Activated naive CD8-positive, alpha-beta T cell treated with anti-CD3 and anti-CD28 coated beads, Interleukin-2, amount 50 U/mL, for 16 hours (primary cell): ENCODE measurements around the gene STPG4.
"Not testable (repeated sequence)": the region's sequence is repeated elsewhere in the genome, so short reads cannot be mapped to it uniquely, and the experiment has no call there.

Experiments
- DNase-seq: peaks from one replicate; pipeline ENCODE4 v3.0.0-alpha.2; 2020; ENCODE audit warnings: low read depth, low spot score

STPG4 gene

GRCh38 chr2:47128705-47129104, 26.4 kb downstream of the STPG4 start:
- no peak for DNase-seq

- DNase-seq = no peak
These were observed 27.1 kb downstream of the STPG4 start for GRCh38 chr2:47127862-47128543.

- DNase-seq = no peak
These were observed 28.3 kb downstream of the STPG4 start for GRCh38 chr2:47126783-47127182.

GRCh38 chr2:47124740-47125139, 30.4 kb downstream of the STPG4 start:
- DNase-seq = not testable (repeated sequence)

GRCh38 chr2:47120424-47120823, 34.7 kb downstream of the STPG4 start:
- not testable (repeated sequence) for DNase-seq

GRCh38 chr2:47119001-47119400, 36.1 kb downstream of the STPG4 start:
- DNase-seq = no peak

- DNase-seq = no peak
These were observed 36.5 kb downstream of the STPG4 start for GRCh38 chr2:47118581-47118980.

- no peak for DNase-seq
These were observed 42.3 kb downstream of the STPG4 start for GRCh38 chr2:47112665-47113435.

- no peak for DNase-seq
These were observed 45.4 kb downstream of the STPG4 start for GRCh38 chr2:47109680-47110079.

GRCh38 chr2:47109007-47109375, 46.1 kb downstream of the STPG4 start:
- DNase-seq = no peak

GRCh38 chr2:47108267-47109006, 46.7 kb downstream of the STPG4 start:
- DNase-seq = not testable (repeated sequence)

GRCh38 chr2:47107201-47107600, 47.9 kb downstream of the STPG4 start:
- not testable (repeated sequence) for DNase-seq

- DNase-seq = not testable (repeated sequence)
These were observed 48.9 kb downstream of the STPG4 start for GRCh38 chr2:47106231-47106630.

- DNase-seq = not testable (repeated sequence)
These were observed 55.4 kb downstream of the STPG4 start for GRCh38 chr2:47099712-47100111.

GRCh38 chr2:47098953-47099352, 56.2 kb downstream of the STPG4 start:
- no peak for DNase-seq

- no peak for DNase-seq
These were observed 57.5 kb downstream of the STPG4 start for GRCh38 chr2:47097563-47097962.

GRCh38 chr2:47096451-47096850, 58.7 kb downstream of the STPG4 start:
- DNase-seq = no peak

- DNase-seq = no peak
These were observed 59.6 kb downstream of the STPG4 start for GRCh38 chr2:47095349-47096020.

- no peak for DNase-seq
These were observed 60.5 kb downstream of the STPG4 start for GRCh38 chr2:47094511-47095142.

GRCh38 chr2:47093626-47094025, 61.5 kb downstream of the STPG4 start:
- DNase-seq = no peak

- DNase-seq = no peak
These were observed 62.6 kb downstream of the STPG4 start for GRCh38 chr2:47092465-47092864.
